22Rv1 (cell line): ENCODE data around the gene CTNND2.

ENCODE experiments used
- CTCF ChIP-seq: fragments of 450-650 bp; IDR thresholded peaks from 2 replicates; pipeline ENCODE4 v1.5.1; 2017; ENCODE audit warnings: mild to moderate bottlenecking
- ZFX ChIP-seq: fragments of 450-650 bp; IDR thresholded peaks from 2 replicates; pipeline ENCODE4 v1.6.1; 2017; ENCODE audit warnings: antibody characterized with exemption, borderline replicate concordance

GRCh38 chr5:11851416-11851815, 52.8 kb downstream of the CTNND2 start:
- TF ChIP-seq CTCF (no peak), ZFX (no peak)
